K562 (cell line): ENCODE results near the gene COLEC12. TPM values are rescaled to one million over a fixed set of nuclear protein-coding genes. Genes with fewer than 3 reads are reported as not detected.
A peak's percentile ranks its signal among the peaks of the same experiment; 100 is the strongest.

Experiments
- ARNT ChIP-seq, 2 experiments: fragments of 450-650 bp; IDR thresholded peaks; 2 replicates each; pipeline ENCODE4 v1.6.1; 2016; ENCODE audit warnings: mild to moderate bottlenecking in 1 of 2
- CBFB ChIP-seq: sonication (generic); formaldehyde crosslinking; IDR thresholded peaks from 2 replicates; pipeline ENCODE4 v1.4.0; 2020; ENCODE audit warnings: mild to moderate bottlenecking, missing genetic modification reagents
- CBX5 ChIP-seq: IDR thresholded peaks from 2 replicates; pipeline ENCODE4 v1.6.1; 2014; ENCODE audit warnings: low read depth, borderline replicate concordance
- MAFK ChIP-seq: IDR thresholded peaks from 2 replicates; pipeline ENCODE4 v1.6.1; 2011; ENCODE audit warnings: low read length, improper control_type of control experiment
- MCM3 ChIP-seq: fragments of 450-650 bp; IDR thresholded peaks from 2 replicates; pipeline ENCODE4 v1.6.1; 2016
- MTA3 ChIP-seq: fragments of 450-650 bp; formaldehyde crosslinking; IDR thresholded peaks from 2 replicates; pipeline ENCODE4 v1.6.1; 2017; ENCODE audit warnings: mild to moderate bottlenecking, borderline replicate concordance
- PHB2 ChIP-seq: fragments of 450-650 bp; IDR thresholded peaks from 2 replicates; pipeline ENCODE4 v1.6.1; 2017; ENCODE audit warnings: low read depth
- POLR2A ChIP-seq: fragments of 450-650 bp; conservative IDR thresholded peaks from 2 replicates; pipeline ENCODE4 v1.6.1; 2016
- SP2 ChIP-seq: IDR thresholded peaks from 2 replicates; pipeline ENCODE4 v1.6.1; 2011; ENCODE audit warnings: mild to moderate bottlenecking, low read depth, low read length, moderate library complexity; ENCODE audit not compliant: poor library complexity, severe bottlenecking; ENCODE audit errors: extremely low read depth
- ZEB2 ChIP-seq: fragments of 450-650 bp; IDR thresholded peaks from 2 replicates; pipeline ENCODE4 v1.6.1; 2016
- ZKSCAN1 ChIP-seq: fragments of 150-350 bp; IDR thresholded peaks from 2 replicates; pipeline ENCODE4 v1.6.1; 2016; ENCODE audit warnings: low read depth, low read length
- ZKSCAN8 ChIP-seq: fragments of 200-800 bp; sonication (Bioruptor generic); IDR thresholded peaks from 2 replicates; pipeline ENCODE4 v1.6.1; 2016; ENCODE audit warnings: missing genetic modification characterization, missing compliant biosample characterization
- polyA plus RNA-seq, 8 experiments: library from polyadenylated mRNA; depleted of rRNA in 4 of 8; stranded (reverse) in 5 of 8; unstranded in 3 of 8; fragments of >200 nt; fragmentation: Nextera tagmentation in 2 of 8; fragmentation: Illumina TruSeq in 1 of 8; extraction: Ambion mirVana in 2 of 8; extraction: Trizol in 1 of 8; gene quantifications; 2 replicates each; pipeline versions ENCODE4 v1.2.1 to v1.2.3, GENCODE V29; 2011 to 2014; ENCODE audit warnings: inconsistent platforms in 1 of 8, missing spikeins in 1 of 8
- total RNA-seq, 7 experiments: library from RNA; depleted of rRNA in 6 of 7; stranded (reverse); fragments of >200 nt in 6 of 7; fragmentation: Illumina TruSeq in 2 of 7; extraction: Trizol in 2 of 7; gene quantifications; 2 replicates each; pipeline versions ENCODE4 v1.2.1 to v1.2.3, GENCODE V29; 2011 to 2021; ENCODE audit warnings: low replicate concordance in 1 of 7
- TF ChIP-seq, protein P1 (sequence below): fragments of 450-650 bp; IDR thresholded peaks from 2 replicates; pipeline ENCODE4 v1.6.1; 2016; ENCODE audit warnings: low read depth
- TF ChIP-seq, protein P2 (sequence below): IDR thresholded peaks from 3 replicates; pipeline ENCODE4 v1.6.1; 2011; ENCODE audit warnings: borderline replicate concordance, mild to moderate bottlenecking, moderate library complexity; ENCODE audit not compliant: insufficient read length; ENCODE audit errors: extremely low read depth
- TF ChIP-seq, protein P3 (sequence below): sonication (generic); formaldehyde crosslinking; IDR thresholded peaks from 2 replicates; pipeline ENCODE4 v1.8.1; 2023; ENCODE audit warnings: mild to moderate bottlenecking, missing genetic modification reagents

The COLEC12 gene
- total and polyA plus RNA-seq, 9 of the 15 experiments (the other 6 are each of a cell fraction or from before 2014, with no cell fraction given) = 0.04 TPM; not detected in 8

DNA sequence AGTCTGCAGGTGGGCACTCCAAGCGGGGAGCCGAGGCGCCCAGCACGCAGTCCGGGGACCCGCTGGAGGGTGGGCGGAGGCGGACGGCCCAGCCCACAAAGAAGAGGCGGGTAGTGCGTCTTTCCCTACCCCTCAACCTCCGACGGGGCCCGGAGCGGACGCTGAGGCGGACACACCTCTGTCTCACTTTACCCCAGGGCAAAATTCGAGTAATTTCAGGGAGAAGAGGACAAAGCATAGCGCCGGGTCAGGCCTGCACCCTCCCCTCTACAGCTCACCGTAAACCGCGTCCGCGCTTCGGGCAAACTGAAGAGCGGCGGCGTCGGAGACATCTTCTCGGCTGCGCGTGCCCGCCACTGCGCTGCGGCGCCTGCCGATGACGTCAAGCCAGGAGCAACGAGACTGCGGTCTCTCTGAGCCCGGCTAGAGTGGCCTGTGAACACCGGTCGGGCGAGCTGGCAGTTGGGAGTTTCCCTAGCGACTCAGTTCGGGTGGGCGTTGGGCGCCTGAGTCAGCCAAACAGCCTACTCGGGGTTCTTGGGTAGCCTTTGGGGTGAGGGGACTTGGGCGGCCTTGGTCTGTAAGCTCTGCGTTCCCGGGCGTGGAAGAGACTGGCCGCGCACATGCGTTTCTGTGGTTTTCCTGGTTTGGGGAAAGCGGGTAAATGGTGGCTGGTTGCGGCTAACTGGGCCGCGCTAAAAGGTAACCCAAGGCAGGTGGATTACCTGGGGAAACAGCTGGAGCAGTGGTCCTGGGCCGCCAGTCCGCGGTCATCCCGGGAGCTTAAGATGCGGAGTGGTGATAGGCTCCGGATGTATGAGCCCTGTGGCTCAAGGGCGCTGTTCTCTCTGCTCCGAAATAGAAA is 232.6 kb downstream of the COLEC12 start, which contains the start of gene THOC1 (continued):
- TF ChIP-seq, protein P1, sequence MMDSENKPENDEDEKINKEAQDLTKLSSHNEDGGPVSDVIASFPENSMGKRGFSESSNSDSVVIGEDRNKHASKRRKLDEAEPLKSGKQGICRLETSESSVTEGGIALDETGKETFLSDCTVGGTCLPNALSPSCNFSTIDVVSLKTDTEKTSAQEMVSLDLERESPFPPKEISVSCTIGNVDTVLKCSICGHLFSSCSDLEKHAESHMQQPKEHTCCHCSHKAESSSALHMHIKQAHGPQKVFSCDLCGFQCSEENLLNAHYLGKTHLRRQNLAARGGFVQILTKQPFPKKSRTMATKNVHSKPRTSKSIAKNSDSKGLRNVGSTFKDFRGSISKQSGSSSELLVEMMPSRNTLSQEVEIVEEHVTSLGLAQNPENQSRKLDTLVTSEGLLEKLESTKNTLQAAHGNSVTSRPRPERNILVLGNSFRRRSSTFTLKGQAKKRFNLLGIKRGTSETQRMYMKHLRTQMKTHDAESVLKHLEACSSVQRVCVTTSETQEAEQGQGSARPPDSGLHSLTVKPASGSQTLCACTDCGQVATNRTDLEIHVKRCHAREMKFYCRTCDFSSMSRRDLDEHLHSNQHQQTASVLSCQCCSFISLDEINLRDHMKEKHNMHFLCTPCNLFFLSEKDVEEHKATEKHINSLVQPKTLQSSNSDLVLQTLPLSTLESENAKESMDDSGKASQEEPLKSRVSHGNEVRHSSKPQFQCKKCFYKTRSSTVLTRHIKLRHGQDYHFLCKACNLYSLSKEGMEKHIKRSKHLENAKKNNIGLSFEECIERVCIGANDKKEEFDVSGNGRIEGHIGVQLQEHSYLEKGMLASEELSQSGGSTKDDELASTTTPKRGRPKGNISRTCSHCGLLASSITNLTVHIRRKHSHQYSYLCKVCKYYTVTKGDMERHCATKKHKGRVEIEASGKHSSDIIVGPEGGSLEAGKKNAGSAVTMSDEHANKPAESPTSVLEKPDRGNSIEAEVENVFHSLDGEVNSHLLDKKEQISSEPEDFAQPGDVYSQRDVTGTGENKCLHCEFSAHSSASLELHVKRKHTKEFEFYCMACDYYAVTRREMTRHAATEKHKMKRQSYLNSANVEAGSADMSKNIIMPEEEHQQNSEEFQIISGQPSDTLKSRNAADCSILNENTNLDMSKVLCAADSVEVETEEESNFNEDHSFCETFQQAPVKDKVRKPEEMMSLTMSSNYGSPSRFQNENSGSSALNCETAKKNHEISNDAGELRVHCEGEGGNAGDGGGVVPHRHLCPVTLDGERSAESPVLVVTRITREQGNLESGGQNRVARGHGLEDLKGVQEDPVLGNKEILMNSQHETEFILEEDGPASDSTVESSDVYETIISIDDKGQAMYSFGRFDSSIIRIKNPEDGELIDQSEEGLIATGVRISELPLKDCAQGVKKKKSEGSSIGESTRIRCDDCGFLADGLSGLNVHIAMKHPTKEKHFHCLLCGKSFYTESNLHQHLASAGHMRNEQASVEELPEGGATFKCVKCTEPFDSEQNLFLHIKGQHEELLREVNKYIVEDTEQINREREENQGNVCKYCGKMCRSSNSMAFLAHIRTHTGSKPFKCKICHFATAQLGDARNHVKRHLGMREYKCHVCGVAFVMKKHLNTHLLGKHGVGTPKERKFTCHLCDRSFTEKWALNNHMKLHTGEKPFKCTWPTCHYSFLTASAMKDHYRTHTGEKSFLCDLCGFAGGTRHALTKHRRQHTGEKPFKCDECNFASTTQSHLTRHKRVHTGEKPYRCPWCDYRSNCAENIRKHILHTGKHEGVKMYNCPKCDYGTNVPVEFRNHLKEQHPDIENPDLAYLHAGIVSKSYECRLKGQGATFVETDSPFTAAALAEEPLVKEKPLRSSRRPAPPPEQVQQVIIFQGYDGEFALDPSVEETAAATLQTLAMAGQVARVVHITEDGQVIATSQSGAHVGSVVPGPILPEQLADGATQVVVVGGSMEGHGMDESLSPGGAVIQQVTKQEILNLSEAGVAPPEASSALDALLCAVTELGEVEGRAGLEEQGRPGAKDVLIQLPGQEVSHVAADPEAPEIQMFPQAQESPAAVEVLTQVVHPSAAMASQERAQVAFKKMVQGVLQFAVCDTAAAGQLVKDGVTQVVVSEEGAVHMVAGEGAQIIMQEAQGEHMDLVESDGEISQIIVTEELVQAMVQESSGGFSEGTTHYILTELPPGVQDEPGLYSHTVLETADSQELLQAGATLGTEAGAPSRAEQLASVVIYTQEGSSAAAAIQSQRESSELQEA = no peak
- peak; percentile 91 for TF ChIP-seq MTA3
- TF ChIP-seq POLR2A = peak; percentile 98
- peak; percentile 20; the same call in 1 of the 2 replicates for TF ChIP-seq CBX5
- TF ChIP-seq SP2 = peak; percentile 96
- TF ChIP-seq MCM3 = no peak
- TF ChIP-seq MAFK = peak; percentile 29; the same call in 1 of the 2 replicates
- TF ChIP-seq, protein P2, sequence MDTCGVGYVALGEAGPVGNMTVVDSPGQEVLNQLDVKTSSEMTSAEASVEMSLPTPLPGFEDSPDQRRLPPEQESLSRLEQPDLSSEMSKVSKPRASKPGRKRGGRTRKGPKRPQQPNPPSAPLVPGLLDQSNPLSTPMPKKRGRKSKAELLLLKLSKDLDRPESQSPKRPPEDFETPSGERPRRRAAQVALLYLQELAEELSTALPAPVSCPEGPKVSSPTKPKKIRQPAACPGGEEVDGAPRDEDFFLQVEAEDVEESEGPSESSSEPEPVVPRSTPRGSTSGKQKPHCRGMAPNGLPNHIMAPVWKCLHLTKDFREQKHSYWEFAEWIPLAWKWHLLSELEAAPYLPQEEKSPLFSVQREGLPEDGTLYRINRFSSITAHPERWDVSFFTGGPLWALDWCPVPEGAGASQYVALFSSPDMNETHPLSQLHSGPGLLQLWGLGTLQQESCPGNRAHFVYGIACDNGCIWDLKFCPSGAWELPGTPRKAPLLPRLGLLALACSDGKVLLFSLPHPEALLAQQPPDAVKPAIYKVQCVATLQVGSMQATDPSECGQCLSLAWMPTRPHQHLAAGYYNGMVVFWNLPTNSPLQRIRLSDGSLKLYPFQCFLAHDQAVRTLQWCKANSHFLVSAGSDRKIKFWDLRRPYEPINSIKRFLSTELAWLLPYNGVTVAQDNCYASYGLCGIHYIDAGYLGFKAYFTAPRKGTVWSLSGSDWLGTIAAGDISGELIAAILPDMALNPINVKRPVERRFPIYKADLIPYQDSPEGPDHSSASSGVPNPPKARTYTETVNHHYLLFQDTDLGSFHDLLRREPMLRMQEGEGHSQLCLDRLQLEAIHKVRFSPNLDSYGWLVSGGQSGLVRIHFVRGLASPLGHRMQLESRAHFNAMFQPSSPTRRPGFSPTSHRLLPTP = no peak
- TF ChIP-seq CBFB = peak; percentile 87
- peak; percentile 76 for TF ChIP-seq ZKSCAN1
- TF ChIP-seq ARNT (IDR thresholded peaks at IDR 0.05) = peak; percentile 26 to 62; a peak in 1 of 4 replicates
- TF ChIP-seq ZKSCAN8 (CRISPR knock-in tag) = no peak
- TF ChIP-seq, protein P3, sequence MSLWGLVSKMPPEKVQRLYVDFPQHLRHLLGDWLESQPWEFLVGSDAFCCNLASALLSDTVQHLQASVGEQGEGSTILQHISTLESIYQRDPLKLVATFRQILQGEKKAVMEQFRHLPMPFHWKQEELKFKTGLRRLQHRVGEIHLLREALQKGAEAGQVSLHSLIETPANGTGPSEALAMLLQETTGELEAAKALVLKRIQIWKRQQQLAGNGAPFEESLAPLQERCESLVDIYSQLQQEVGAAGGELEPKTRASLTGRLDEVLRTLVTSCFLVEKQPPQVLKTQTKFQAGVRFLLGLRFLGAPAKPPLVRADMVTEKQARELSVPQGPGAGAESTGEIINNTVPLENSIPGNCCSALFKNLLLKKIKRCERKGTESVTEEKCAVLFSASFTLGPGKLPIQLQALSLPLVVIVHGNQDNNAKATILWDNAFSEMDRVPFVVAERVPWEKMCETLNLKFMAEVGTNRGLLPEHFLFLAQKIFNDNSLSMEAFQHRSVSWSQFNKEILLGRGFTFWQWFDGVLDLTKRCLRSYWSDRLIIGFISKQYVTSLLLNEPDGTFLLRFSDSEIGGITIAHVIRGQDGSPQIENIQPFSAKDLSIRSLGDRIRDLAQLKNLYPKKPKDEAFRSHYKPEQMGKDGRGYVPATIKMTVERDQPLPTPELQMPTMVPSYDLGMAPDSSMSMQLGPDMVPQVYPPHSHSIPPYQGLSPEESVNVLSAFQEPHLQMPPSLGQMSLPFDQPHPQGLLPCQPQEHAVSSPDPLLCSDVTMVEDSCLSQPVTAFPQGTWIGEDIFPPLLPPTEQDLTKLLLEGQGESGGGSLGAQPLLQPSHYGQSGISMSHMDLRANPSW (CRISPR knock-in tag) = no peak
- peak; percentile 79 for TF ChIP-seq ZEB2
- TF ChIP-seq PHB2 = no peak
